Gastrocnemius medialis (tissue), 4 donors: ENCODE results near the gene DMD.

Experiments
- CTCF ChIP-seq, 5 experiments: fragments of 450-650 bp in 3 of 5; fragments of 200-600 bp in 2 of 5; sonication (generic) in 2 of 5; IDR thresholded peaks in 4 of 5; conservative IDR thresholded peaks in 1 of 5; 1 replicate in 4 of 5; 2 replicates in 1 of 5; pipeline ENCODE4 v1.5.1; 2016 to 2019; ENCODE audit warnings: antibody characterized with exemption in 5 of 5, mild to moderate bottlenecking in 3 of 5, moderate library complexity in 3 of 5
- POLR2A ChIP-seq, 2 donors: fragments of 450-650 bp; IDR thresholded peaks; one replicate each; pipeline ENCODE4 v1.6.1; 2017; ENCODE audit warnings: antibody characterized with exemption in 2 of 2, mild to moderate bottlenecking in 2 of 2, moderate library complexity in 2 of 2

- TF ChIP-seq CTCF (IDR thresholded peaks at IDR 0.05 in 4 of 5, conservative IDR thresholded peaks at IDR 0.05 in 1 of 5) (no peak), POLR2A (IDR thresholded peaks at IDR 0.05) (no peak)
Observed at GRCh38 chrX:32937043-32937442, 274.3 kb downstream of the DMD start.
